HG03108 (cell line): Measurements from ENCODE around the gene RPN2.

Experiments used
- ATAC-seq: cut with Tn5 transposase; IDR thresholded peaks from one replicate; pipeline ENCODE4 v1.9.1; 2021; ENCODE audit warnings: moderate library complexity; ENCODE audit not compliant: unreplicated experiment

RPN2 gene

GRCh38 chr20:37261714-37262113 is 82.6 kb downstream of the RPN2 start, which contains the start of gene GHRH:
Gene GHRH (minus strand): TSS chr20:37261814. CDS start chr20:37256889, 4,925 bp downstream.
- ATAC-seq = no peak

GRCh38 chr20:37262505-37262904 is 83.4 kb downstream of the RPN2 start:
- no peak for ATAC-seq

DNA sequence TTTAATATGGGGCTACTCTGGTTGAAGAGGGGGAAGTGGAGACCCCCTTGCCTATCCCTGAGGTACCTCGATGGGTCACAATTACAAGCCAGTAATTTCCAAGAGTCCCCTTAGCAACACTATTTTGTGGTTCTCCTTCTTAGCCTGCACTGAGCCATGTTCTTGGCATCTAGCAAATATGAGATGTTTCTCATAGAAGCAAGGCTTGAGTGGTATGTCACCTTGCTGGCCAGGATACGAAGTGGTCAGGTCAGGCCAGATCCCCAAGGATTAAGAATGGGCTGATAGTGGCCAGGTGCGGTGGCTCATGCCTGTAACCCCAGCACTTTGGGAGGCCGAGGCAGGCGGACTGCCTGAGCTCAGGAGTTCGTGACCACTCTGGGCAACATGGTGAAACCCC is 84.6 kb downstream of the RPN2 start:
- ATAC-seq = no peak

DNA sequence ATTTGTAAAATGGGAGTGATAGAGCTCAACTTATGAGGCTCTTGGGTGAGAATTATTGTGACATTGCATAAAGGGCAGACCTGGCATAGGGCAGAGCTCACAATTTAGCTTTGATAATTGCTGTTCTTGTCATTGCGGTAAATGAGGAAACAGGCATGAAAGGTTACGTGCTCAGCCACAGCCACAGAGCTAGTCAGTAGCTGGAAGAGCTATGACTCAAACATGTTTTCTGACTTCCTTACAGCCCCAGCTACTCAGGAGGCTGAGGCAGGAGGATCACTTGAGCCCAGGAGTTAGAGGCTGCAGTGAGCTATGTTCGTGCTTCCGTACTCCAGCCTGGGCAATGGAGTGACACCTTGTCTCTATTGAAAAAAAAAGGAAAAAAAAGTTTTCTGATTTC is 86.0 kb downstream of the RPN2 start:
- ATAC-seq = peak; percentile 62

DNA sequence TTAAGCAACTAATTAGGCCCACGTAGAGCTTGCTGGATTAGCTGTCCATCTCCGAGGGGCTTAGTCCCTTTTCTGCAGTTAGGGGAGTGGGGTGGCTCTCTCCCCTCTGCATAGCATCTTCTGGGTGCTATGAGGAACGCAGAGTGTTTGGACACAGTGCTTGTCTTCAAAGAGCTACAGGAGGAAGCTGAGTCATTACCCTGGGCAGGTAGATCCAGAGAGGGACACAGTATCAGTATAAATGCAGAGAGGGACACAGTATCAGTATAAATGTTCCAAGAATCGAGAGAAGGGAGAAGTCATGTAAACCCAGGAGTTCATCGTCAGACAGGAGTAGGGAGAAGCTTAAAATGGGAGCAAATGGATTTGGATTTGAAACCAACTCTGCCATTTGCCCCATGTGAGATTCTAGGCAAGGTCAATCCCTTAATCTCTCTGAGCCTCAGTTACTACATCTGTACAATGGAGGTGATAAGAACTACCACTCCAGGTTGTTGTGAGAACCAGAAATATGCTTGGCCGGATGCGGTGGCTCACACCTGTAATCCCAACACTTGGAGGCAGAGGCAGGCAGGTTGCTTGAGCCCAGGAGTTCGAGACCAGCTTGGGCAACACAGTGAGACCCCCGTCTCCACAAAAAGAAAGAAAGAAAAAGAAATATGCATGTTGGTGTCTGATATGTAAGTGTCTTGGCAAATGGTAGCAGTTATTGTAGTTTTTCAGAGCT is 88.0 kb downstream of the RPN2 start:
- ATAC-seq = no peak

- ATAC-seq = no peak
Measured at GRCh38 chr20:37267667-37268313, 88.7 kb downstream of the RPN2 start.

GRCh38 chr20:37270576-37271420 is 91.7 kb downstream of the RPN2 start:
- ATAC-seq = peak; percentile 53

DNA sequence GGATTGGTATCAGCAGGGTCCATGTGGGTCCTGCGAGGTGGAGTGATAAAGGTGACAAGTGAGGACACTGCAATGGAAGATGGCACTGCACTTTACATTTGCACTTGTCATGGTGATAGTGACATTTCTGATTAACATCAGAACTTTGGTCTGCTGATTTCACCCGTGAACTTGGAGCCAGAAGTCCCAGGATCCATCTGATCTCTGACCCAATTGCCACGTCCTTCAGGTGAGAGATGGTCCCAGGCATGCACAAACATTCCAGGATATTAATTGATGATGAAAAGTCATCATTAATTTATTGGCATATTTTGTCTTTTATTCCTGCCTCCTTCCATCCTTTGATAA is 92.3 kb downstream of the RPN2 start:
- ATAC-seq = no peak

GRCh38 chr20:37273988-37274387 is 94.9 kb downstream of the RPN2 start:
- no peak for ATAC-seq

- ATAC-seq = no peak
Measured at GRCh38 chr20:37274851-37275524, 95.9 kb downstream of the RPN2 start.

GRCh38 chr20:37276494-37277252 is 97.5 kb downstream of the RPN2 start:
- ATAC-seq = peak; percentile 82

GRCh38 chr20:37277253-37277593 is 98.1 kb downstream of the RPN2 start:
- ATAC-seq = no peak

GRCh38 chr20:37278966-37279590 is 99.9 kb downstream of the RPN2 start:
- no peak for ATAC-seq

DNA sequence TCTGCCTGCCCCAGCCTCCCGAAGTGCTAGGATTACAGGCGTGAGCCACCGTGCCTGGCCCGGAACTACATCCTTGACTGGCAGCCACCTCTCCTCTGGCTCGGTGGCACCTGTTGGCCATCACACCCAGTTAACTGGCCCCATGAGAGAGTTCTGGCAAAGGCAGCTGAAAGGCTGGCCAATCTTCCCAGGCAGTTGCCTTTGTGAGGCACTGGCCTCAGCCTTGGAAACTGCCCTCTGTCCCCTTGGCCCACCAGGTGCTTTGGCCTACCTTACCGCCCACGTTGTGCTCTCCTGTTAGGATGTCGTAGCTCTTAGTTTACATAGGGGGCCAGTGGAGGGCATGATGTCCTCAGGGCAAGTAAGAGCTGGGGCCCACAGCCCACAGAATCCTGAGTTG is 100.7 kb downstream of the RPN2 start:
- ATAC-seq = no peak

DNA sequence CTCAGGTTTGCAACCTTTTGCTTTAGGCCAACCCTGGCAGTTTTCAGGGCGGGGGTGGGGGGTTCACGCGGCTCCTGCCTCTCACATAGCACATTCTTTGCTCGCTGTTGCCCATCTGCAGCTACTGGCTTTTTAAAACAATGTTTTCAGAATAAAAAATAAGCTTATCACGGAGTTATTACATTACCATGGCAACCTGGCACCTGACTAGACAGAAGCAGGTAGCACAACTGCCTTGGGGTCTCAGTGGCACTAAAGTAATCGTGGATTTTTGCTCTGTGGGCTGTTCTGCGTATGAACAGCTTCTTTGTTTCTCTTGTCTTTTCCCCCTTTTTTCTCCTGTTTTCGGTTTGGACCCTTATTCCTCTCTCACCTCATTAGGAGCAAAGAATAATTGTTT is 101.3 kb downstream of the RPN2 start:
- no peak for ATAC-seq

DNA sequence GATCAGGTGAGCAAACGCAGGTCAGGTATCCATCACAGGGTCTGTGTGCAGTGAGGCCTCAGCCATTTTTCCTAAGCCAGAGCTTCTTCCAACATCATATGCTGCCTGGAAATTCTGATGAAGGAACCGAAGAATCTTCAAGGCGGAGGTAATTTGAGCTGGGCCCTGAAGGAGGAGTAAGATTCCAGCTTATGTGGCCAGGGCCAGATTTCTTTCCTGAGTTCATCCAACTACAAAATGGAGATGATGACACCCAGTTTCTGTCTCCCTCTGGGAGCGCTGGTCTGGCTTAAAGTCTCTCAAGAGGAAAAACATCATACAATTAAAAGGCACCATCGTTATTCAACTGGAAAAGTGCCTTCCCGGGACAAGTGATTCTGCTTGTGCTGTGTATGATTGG is 103.4 kb downstream of the RPN2 start:
- ATAC-seq = no peak

DNA sequence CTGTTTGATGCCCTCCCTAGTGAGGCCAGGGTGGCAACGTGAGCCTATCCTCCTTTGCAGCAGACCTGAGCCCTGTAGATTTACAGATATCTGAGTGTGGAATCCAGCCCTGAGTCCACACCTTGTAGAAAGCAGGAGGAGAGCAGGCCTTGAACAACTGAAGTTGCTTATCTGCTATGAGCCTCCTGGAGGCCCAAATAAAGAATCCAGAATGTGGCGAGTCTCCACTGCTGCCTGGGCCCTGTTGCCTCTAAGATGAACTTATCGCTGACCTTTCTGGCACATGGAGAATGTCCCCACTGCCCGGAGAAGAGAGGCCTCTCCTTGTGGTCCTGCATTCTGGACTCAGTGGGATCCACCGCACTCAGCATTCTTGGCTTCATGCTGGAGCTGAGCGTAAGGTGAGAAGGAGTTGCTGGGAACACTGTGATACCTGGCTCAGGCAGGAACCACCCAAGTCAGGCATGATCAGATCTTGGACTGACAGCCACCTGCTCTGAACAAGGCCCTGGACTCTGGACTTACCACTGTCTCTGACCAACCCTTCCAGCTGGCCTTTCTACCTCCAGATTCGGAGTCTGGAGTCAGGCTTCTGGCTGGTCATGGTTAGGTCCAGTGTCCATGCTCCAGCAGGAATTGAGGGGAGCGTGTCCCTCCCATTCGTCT is 104.5 kb downstream of the RPN2 start:
- ATAC-seq = no peak

DNA sequence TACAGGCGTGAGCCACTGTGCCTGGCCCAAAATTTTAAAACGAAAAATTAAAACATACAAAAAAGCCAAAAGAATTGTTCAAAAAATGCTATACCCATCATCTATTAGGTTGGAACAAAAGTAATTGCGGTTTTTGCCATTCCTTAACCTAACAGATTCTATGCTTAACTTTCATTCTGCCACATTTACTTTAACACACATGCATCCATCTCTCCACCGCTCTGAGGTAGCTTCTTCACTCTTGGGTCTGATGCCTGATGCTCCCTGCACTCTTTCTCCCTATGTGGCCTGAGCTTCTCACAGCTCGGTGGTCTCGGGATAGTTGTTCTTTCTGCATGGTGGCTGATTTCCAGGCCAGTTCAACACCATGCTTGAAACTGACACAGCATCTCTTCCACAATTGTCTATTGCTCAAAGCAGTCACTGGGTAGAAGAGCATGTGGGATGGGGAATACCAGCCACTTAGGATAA is 105.6 kb downstream of the RPN2 start:
- ATAC-seq = no peak

- no peak for ATAC-seq
Measured at GRCh38 chr20:37285664-37286374, 106.7 kb downstream of the RPN2 start.
